Measurements from ENCODE around the gene SMARCAL1.

DNA sequence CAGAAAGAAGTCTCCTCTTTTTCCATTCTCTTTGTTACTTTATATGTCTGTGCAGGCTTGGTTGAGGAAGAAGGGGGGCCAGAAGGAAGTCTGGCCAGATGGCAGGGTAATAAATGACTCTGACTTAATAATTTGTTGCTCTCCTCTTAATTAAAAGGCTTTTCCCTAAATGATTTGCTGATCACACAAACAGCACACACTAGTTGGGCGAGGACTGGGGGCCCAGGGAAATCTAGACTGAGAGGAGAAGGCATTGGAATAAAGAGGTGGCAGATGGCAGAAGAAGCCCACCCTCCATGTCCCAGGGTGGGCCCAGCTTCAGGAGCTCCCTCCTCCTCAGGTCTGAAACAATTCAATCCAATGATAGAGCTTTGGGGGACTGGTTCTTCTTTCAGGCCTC is 12.7 kb upstream of the SMARCAL1 start:
- TF ChIP-seq RXRA (IDR thresholded peaks at IDR 0.05) (no peak), FOXA2 (IDR thresholded peaks at IDR 0.05) (no peak), RAD21 (IDR thresholded peaks at IDR 0.05) (no peak), CTCF (IDR thresholded peaks at IDR 0.05; ENCODE audit: low read depth, low read length, missing input control) (no peak), REST (IDR thresholded peaks at IDR 0.05) (no peak), JUND (IDR thresholded peaks at IDR 0.05) (no peak), SP1 (IDR thresholded peaks at IDR 0.05) (no peak), GABPA (IDR thresholded peaks at IDR 0.05 in 1 of 2, conservative IDR thresholded peaks at IDR 0.05 in 1 of 2) (no peak), FOXA1 (IDR thresholded peaks at IDR 0.05) (no peak), NR2F2 (IDR thresholded peaks at IDR 0.05) (no peak), TAF1 (conservative IDR thresholded peaks at IDR 0.05) (no peak)
- TF ChIP-seq, protein P1, sequence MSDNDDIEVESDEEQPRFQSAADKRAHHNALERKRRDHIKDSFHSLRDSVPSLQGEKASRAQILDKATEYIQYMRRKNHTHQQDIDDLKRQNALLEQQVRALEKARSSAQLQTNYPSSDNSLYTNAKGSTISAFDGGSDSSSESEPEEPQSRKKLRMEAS (IDR thresholded peaks at IDR 0.05): no peak
- TF ChIP-seq, protein P2, sequence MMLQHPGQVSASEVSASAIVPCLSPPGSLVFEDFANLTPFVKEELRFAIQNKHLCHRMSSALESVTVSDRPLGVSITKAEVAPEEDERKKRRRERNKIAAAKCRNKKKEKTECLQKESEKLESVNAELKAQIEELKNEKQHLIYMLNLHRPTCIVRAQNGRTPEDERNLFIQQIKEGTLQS (IDR thresholded peaks at IDR 0.05): no peak
- TF ChIP-seq, protein P3, sequence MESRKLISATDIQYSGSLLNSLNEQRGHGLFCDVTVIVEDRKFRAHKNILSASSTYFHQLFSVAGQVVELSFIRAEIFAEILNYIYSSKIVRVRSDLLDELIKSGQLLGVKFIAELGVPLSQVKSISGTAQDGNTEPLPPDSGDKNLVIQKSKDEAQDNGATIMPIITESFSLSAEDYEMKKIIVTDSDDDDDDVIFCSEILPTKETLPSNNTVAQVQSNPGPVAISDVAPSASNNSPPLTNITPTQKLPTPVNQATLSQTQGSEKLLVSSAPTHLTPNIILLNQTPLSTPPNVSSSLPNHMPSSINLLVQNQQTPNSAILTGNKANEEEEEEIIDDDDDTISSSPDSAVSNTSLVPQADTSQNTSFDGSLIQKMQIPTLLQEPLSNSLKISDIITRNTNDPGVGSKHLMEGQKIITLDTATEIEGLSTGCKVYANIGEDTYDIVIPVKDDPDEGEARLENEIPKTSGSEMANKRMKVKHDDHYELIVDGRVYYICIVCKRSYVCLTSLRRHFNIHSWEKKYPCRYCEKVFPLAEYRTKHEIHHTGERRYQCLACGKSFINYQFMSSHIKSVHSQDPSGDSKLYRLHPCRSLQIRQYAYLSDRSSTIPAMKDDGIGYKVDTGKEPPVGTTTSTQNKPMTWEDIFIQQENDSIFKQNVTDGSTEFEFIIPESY (IDR thresholded peaks at IDR 0.05): no peak

All from liver (tissue), 3 donors.